NCI-H2227 (cell line): ENCODE measurements around the gene TTC9.

Experiments used
- DNase-seq: peaks from one replicate; lab custom pipeline; 2025; ENCODE audit not compliant: unreplicated experiment; lab: John Stamatoyannopoulos, UW

Gene TTC9

GRCh38 chr14:70643967-70644366, 2.3 kb downstream of the TTC9 start:
- no peak for DNase-seq

DNA sequence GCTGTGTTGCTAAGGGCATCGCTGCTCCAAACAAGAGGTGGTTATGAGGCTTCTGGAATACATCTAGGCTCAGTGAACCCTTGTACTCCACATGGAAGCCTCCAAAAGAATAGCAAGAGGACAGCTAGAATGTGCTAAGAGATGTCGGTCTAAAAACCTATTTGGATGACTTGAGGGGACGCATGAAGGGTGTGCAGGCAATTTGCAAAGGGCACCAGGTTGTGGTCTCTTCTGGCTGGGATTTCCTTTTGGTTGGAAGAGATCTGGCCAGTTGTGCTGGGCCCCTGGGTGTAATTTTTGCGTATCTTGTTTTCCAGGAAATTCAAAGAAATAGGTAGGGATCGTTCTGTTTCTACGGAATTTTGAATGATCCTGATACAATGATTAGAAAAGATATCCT, 4.2 kb downstream of the TTC9 start:
- DNase-seq = no peak

DNA sequence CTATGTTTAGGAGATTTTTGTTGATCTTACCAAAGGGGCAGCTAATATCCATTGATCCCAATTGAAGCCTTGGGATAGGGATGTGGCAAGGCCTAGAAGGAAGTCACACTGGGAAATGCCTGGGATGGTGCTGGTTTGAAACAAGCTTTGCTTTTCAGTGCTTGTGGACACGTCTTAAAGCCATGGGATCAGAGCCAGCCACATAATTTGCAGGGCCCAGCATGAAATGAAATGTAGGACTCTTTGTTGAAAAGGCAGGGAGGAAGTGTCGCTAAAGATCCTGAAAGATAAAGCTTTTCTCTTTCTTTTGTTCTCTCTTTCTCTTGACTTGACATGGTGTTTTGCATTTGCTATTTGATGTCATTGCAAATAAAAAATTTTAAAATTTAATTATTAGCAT, 5.0 kb downstream of the TTC9 start:
- DNase-seq = no peak

GRCh38 chr14:70648346-70648745, 6.6 kb downstream of the TTC9 start:
- no peak for DNase-seq

DNA sequence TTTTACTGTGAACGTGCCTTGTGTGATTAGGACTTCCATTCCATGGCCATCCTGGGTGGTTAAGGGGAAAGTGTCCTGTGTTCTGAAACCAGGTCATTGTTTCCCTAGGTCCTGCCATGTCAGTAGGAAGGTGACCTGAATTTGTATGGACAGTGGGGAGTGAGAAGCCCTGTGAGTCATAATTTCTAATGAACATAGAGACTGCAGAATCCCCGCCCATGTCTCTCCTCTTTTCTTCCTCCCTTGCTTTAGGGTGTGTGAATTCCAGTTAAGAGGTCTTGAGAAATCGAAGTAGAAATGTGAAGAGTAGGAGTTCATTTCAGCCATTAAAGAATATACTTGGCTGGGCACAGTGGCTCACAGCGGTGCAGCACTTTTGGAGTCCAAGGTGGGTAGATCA, 8.1 kb downstream of the TTC9 start:
- DNase-seq = no peak

- no peak for DNase-seq
These were observed 9.8 kb downstream of the TTC9 start for GRCh38 chr14:70651522-70651921.

DNA sequence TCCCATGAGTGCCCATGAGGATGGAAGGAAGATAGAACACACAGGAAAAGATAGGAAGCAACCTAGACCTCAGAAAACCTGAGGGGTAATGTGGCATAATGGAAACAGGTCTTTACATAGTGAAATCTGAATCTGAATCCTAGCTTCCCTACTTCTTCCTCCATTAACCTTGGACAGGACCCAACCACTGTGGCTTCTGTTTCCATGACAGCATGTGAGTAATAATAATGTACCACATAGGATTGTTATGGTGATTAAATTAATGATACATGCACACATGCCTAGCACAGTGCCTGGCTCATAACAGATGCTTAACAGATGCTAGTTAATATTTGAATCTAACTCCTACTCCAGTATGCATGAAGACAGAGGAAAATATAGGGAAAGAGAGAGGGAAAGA, 11.2 kb downstream of the TTC9 start:
- DNase-seq = no peak

GRCh38 chr14:70653662-70654061, 11.9 kb downstream of the TTC9 start:
- no peak for DNase-seq

DNA sequence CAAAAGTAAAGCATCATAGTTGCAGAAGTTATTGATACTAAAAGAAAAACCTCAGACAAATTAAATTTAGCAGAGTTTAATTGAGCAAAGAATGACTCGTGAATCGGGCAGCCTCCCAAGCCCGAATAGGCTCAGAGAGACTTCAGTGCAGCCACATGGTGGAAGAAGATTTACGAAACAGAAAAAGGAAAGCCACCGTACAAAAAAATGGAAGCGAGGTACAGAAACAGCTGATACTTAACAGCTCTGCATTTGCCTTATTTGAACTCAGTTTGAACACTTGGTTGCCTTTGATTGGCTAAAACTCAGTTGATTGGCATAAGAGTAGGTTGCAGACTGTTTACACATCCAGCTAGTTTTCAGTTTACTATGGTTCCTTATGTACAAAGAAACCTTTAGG, 12.9 kb downstream of the TTC9 start:
- DNase-seq = no peak

DNA sequence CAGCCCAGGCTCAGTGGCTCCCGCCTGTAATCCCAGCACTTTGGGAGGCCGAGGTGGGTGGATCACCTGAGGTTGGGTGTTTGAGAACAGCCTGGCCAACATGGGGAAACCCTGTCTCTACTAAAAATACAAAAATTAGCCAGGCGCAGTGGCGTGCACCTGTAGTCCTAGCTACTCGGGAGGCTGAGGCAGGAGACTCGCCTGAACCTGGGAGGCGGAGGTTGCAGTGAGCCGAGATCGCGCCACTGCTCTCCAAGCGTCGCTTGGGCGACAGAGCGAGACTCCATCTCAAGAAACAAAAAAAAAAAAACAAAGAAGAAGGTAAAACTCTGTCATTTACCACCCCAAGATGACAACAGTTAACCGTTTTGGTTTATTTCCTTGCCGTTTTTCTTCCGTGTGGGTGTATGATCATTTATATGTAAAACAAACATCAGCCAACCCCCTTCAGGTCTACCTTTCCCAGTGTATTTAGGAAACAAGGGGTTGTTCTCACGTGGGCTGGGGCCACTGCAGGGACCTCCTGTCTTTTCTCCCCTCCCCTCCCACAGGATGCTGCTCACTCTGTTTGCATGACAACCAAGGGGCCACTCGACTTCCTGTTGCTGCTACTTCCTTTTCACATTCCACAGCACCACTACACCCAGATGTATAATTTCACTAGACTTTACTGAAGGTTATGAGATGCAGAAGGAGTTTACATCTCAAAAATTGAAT, 13.6 kb downstream of the TTC9 start:
- DNase-seq = no peak

DNA sequence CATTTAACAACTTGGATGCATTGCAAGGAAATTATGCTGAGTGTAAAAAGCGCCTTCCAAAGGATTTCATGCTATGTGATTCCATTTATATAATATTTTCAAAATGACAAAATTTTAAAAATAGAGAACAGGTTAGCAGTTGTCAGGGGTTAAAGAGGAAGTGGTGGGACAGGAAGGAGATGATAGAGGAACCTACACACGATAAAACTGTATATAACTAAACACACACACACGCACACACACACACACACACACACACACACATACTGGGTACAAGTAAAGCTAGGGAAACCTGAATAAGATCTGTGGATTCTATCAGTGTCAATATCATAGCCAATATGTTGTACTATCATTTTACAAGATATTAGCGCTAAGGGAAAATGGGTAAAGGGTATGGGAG, 17.2 kb downstream of the TTC9 start:
- no peak for DNase-seq

DNA sequence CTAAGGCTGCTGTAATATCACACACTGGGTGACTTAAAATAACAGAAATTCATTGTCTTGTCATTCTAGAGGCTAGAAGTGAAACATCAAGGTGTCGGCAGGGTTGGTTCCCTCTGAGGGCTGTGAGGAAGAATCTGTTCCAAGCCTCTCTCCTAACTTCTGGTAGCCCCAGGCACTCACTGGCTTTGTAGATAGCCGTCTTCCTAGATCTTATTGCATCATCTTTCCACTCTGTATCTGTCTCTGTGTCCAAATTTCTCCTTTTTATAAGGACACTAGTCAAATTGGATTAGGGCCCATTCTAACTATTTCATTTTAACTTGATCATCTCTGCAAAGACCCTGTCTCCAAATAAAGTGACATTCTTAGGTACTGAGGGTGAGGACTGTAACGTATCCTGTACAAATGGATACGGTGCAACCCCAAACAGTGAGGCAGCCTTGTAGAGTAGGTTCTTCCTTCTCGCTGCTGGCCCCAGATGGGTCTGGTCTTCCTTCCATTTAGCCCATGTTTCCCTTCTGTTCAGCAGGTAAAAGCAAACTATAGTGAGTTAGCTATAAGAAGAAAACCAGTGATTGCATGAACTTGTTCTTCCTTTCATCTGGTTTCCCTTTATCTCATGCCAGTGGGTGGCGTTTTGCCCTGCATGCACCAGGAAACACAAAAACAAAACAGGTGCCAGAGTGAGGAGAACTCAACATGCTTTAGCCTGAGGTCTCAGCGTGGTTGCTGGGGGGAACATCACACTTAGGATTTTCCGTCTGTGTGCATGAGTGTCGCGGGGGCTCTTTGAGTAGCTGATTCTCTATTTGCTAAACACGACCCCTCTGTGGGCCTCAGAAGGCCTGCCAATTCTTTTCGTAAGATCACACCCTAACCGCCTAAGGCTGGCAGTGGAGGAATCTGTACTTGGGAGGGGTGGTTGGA, 19.5 kb downstream of the TTC9 start:
- DNase-seq = no peak

GRCh38 chr14:70662080-70662479, 20.4 kb downstream of the TTC9 start:
- no peak for DNase-seq

DNA sequence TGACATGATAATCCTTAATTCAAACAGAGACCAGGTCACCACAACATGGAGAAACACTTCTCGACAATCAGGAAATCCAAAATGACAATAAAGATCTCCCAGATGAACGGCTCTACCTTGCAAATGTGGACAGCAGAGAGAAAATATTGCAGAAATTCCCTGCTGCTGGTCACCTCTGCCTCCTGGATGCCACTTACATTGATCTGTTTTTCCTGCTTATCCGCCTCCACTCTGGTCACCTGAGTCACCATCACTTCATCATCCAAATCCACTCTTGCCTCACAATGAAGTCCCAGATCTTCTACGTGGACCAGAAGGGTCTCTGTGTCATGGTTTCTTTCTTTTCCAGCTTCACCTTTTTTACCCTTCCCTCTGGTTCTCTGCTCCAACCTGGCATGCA, 21.1 kb downstream of the TTC9 start:
- DNase-seq = no peak

DNA sequence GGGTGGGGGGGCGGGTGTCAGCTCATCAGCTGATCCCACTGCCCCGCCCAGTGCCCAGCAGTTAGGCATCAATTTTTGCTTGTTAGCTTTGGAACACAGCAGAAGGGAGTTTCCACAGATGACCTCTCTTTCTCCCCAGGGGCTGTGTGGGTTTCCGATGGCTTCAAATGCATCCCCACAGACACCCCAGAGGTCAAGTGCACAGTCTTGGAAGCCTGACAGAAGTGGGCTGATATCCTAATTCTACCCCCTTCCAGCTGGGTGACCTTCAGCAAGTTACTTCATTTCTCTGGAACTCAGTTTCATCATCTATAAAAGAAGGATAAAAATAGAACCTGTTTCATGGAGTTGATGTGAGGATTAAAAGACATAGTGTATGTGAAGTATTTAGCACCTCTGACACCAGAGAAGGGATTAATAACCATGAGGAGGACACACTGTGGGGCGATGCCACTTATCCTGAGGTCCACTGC, 22.0 kb downstream of the TTC9 start:
- DNase-seq = no peak

GRCh38 chr14:70664698-70665447, 23.2 kb downstream of the TTC9 start:
- DNase-seq = no peak

- DNase-seq = no peak
These were observed 24.0 kb downstream of the TTC9 start for GRCh38 chr14:70665448-70666360.

- no peak for DNase-seq
These were observed 24.6 kb downstream of the TTC9 start for GRCh38 chr14:70666361-70666686.

GRCh38 chr14:70670992-70671651, 29.4 kb downstream of the TTC9 start:
- no peak for DNase-seq
